Astrocyte of the cerebellum (primary cell): Measurements from ENCODE around the gene ARSB.

Experiments
- DNase-seq: peaks from one replicate; pipeline ENCODE4 v3.0.0-alpha.2; 2011; ENCODE audit warnings: low read depth
- H3K4me3 ChIP-seq: 2 replicates; pipeline ENCODE4 v1.5.1; 2011; ENCODE audit warnings: mild to moderate bottlenecking, low read depth, low read length, moderate library complexity
- CTCF ChIP-seq: IDR thresholded peaks from 2 replicates; pipeline ENCODE4 v1.5.1; 2012; ENCODE audit warnings: low read length, low read depth, moderate library complexity, mild to moderate bottlenecking; ENCODE audit errors: missing control alignments
- in situ Hi-C: cut with HindIII; loops from 2 replicates; pipeline ENCODE4 v1.10.0; 2017; ENCODE audit warnings: low sequenced_read_pairs

ARSB gene

GRCh38 chr5:78845470-78845869 lies 139.6 kb downstream of the ARSB start:
- no peak overlapping the region for H3K4me3 ChIP-seq
- DNase-seq, result no peak
- no peak for TF ChIP-seq CTCF
- in situ Hi-C loops, result no loop called here

GRCh38 chr5:78843436-78843835 lies 141.7 kb downstream of the ARSB start:
- TF ChIP-seq CTCF, result no peak
- no peak overlapping the region for H3K4me3 ChIP-seq
- DNase-seq, result no peak
- in situ Hi-C loops, result no loop called here

- no peak for TF ChIP-seq CTCF
- H3K4me3 ChIP-seq, result no peak overlapping the region
- DNase-seq, result no peak
- in situ Hi-C loops, result no loop called here
These were observed 143.3 kb downstream of the ARSB start for GRCh38 chr5:78841767-78842166.

GRCh38 chr5:78838753-78839152 lies 146.4 kb downstream of the ARSB start:
- no peak for TF ChIP-seq CTCF
- no peak for DNase-seq
- H3K4me3 ChIP-seq, result no peak overlapping the region
- in situ Hi-C loops, result no loop called here

GRCh38 chr5:78837836-78838235 lies 147.3 kb downstream of the ARSB start:
- TF ChIP-seq CTCF, result no peak
- DNase-seq, result no peak
- in situ Hi-C loops, result no loop called here
- no peak overlapping the region for H3K4me3 ChIP-seq

- DNase-seq, result no peak
- no peak for TF ChIP-seq CTCF
- in situ Hi-C loops, result no loop called here
- no peak overlapping the region for H3K4me3 ChIP-seq
These were observed 149.9 kb downstream of the ARSB start for GRCh38 chr5:78835176-78835575.

- H3K4me3 ChIP-seq, result no peak overlapping the region
- no peak for DNase-seq
- in situ Hi-C loops, result no loop called here
- TF ChIP-seq CTCF, result no peak
These were observed 151.8 kb downstream of the ARSB start for GRCh38 chr5:78833284-78833683.
